Glutamatergic neuron (in vitro differentiated cells): ENCODE measurements around the gene TSPYL6. TPM values are rescaled to one million over a fixed set of nuclear protein-coding genes. Genes with fewer than 3 reads are reported as not detected.

Experiments
- DNase-seq: peaks from one replicate; pipeline ENCODE4 v3.0.0; 2022
- H3K27ac Mint-ChIP-seq: one replicate; pipeline ENCODE4 v1.8.0; 2020; ENCODE audit warnings: mild to moderate bottlenecking, mixed read lengths, inconsistent platforms; ENCODE audit not compliant: unreplicated experiment
- H3K27me3 Mint-ChIP-seq: one replicate; pipeline ENCODE4 v1.8.0; 2020; ENCODE audit warnings: mild to moderate bottlenecking, moderate library complexity, mixed read lengths, inconsistent platforms; ENCODE audit not compliant: unreplicated experiment
- H3K36me3 Mint-ChIP-seq: one replicate; pipeline ENCODE4 v1.8.0; 2020; ENCODE audit warnings: mild to moderate bottlenecking, mixed read lengths, inconsistent platforms; ENCODE audit not compliant: unreplicated experiment
- H3K4me1 Mint-ChIP-seq: one replicate; pipeline ENCODE4 v1.8.0; 2020; ENCODE audit warnings: mild to moderate bottlenecking, low read depth, mixed read lengths, inconsistent platforms; ENCODE audit not compliant: unreplicated experiment
- H3K4me3 Mint-ChIP-seq: one replicate; pipeline ENCODE4 v1.8.0; 2020; ENCODE audit warnings: mild to moderate bottlenecking, mixed read lengths, inconsistent platforms; ENCODE audit not compliant: unreplicated experiment
- H3K9me3 Mint-ChIP-seq: one replicate; pipeline ENCODE4 v1.8.0; 2020; ENCODE audit warnings: mild to moderate bottlenecking, moderate library complexity, mixed read lengths, inconsistent platforms; ENCODE audit not compliant: unreplicated experiment
- total RNA-seq: library from RNA; stranded (reverse); fragmentation: NEBNext Ultra II Directional; extraction: Animal tissue kit (Norgen Biotek cat#: 25700); gene quantifications from one replicate; pipeline ENCODE4 v1.2.1, GENCODE V29; 2021; ENCODE audit not compliant: unreplicated experiment
- TF ChIP-seq, protein P1 (sequence below): fragments of 200-600 bp; sonication (generic); IDR thresholded peaks from one replicate; pipeline ENCODE4 v1.5.0; 2021; ENCODE audit not compliant: partially characterized antibody, unreplicated experiment

The TSPYL6 gene
- total RNA-seq, 1 donor from 2014 or later, result 0.27 TPM

GRCh38 chr2:54249629-54250028, 6.4 kb downstream of the TSPYL6 start:
- no peak for DNase-seq
- Mint-ChIP-seq H3K36me3 (no peaks in the 10 kb centered on the region), H3K27me3 (no peaks in the 10 kb centered on the region), H3K4me3 (no peak overlapping the region), H3K9me3 (no peaks in the 10 kb centered on the region), H3K4me1 (no peaks in the 10 kb centered on the region), H3K27ac (no peak overlapping the region)
- TF ChIP-seq, protein P1, sequence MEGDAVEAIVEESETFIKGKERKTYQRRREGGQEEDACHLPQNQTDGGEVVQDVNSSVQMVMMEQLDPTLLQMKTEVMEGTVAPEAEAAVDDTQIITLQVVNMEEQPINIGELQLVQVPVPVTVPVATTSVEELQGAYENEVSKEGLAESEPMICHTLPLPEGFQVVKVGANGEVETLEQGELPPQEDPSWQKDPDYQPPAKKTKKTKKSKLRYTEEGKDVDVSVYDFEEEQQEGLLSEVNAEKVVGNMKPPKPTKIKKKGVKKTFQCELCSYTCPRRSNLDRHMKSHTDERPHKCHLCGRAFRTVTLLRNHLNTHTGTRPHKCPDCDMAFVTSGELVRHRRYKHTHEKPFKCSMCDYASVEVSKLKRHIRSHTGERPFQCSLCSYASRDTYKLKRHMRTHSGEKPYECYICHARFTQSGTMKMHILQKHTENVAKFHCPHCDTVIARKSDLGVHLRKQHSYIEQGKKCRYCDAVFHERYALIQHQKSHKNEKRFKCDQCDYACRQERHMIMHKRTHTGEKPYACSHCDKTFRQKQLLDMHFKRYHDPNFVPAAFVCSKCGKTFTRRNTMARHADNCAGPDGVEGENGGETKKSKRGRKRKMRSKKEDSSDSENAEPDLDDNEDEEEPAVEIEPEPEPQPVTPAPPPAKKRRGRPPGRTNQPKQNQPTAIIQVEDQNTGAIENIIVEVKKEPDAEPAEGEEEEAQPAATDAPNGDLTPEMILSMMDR, result no peak

DNA sequence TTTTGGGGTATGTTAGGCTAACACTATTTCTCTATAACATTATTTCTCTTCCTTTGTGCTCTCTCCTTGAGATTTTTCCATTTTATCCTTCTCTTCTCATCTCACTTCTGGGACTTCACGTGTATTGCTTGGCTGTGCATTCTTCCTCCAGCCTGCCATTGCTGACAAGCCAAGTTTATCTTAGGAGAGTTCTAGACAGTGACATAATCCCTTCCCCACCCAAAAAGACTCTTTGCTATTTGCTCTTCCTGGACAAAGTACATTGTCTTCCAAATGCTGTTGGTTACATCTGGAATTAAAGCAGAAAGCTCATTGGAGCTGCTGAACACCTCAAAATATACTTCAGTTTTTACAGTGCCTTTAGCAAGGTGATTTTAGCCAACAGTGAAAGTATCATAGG, 8.9 kb downstream of the TSPYL6 start:
- Mint-ChIP-seq H3K4me1 (no peaks in the 10 kb centered on the region), H3K36me3 (no peaks in the 10 kb centered on the region), H3K9me3 (no peaks in the 10 kb centered on the region), H3K27me3 (peaks cover 1% of the 10 kb centered on the region), H3K27ac (no peak overlapping the region), H3K4me3 (no peak overlapping the region)
- no peak for DNase-seq
- TF ChIP-seq, protein P1, result no peak

DNA sequence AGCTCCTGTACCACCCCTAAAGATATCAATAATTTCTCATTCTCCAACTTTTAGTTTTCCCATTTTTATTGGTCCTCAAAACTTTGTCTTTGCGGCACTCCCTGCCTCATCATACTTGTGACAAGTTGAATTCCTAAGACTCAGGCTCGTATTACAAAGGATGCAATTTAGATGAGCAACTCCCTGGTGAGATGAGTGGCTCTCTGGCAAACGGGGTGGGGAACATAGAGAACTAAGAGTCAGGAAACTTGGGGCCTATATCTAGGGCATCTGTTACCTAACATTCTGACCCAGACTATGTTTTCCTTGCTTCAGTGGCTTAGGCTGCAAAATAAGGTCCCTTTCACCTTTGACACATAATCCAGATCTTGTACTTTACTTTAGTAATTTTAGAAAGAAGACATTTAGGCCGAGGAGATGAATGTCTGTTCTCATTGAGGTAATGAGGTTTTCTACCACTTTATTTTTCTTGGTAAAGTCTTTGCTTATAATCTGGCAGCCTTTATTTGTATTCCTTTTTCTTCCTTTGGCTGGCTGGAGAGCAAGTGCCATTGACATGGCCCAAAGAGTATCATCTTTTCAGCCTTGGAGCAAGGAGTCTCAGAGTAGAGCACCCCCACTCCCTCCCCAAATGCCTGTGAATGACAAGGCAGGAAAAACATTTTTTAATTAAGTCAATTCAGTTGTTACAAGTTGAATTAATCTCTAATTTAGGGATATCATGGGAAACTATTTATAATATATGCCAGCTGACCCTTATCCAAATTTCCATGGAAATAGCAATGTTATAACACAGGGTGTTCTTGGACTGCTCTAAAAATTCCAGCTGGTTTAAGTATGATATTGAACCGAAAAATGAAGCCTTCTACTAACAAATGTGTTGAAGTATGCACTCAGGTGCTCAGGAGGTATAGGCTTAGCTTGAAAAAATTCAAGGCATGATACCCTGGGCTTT, 15.2 kb downstream of the TSPYL6 start:
- Mint-ChIP-seq H3K9me3 (no peaks in the 10 kb centered on the region), H3K4me3 (no peak overlapping the region), H3K4me1 (peaks cover 4% of the 10 kb centered on the region), H3K36me3 (peaks cover 9% of the 10 kb centered on the region), H3K27me3 (peaks cover 1% of the 10 kb centered on the region), H3K27ac (no peak overlapping the region)
- no peak for DNase-seq
- TF ChIP-seq, protein P1, result no peak

DNA sequence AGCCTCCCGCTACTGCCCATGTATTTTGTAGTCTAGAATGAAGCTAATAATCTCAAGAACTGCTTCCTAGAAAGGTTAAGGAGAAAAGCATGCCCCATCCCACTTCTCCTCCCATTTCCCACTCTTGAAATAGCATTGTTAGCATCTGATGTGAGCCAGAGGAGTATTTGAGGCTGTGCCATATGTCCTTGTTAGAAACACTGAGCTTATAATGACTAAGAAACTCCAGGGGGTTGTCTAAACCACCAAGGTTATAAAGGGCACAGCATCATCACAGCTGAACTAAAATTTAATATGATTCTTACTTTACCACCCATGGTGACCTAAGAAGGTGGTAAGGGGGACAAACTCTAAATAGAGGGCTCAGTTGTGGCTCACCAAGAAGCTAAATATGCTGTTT, 16.6 kb downstream of the TSPYL6 start:
- Mint-ChIP-seq H3K27ac (no peak overlapping the region), H3K4me3 (no peak overlapping the region), H3K4me1 (peaks cover 4% of the 10 kb centered on the region), H3K27me3 (peaks cover 1% of the 10 kb centered on the region), H3K9me3 (no peaks in the 10 kb centered on the region), H3K36me3 (peaks cover 9% of the 10 kb centered on the region)
- DNase-seq, result no peak
- TF ChIP-seq, protein P1, result no peak

GRCh38 chr2:54237428-54237827, 18.6 kb downstream of the TSPYL6 start:
- no peaks in the 10 kb centered on the region for H3K27me3 Mint-ChIP-seq
- no peak for DNase-seq
- H3K4me1 Mint-ChIP-seq, result peaks cover 4% of the 10 kb centered on the region
- TF ChIP-seq, protein P1, result no peak
- H3K27ac Mint-ChIP-seq, result no peak overlapping the region
- H3K4me3 Mint-ChIP-seq, result no peak overlapping the region
- no peaks in the 10 kb centered on the region for H3K9me3 Mint-ChIP-seq
- peaks cover 12% of the 10 kb centered on the region for H3K36me3 Mint-ChIP-seq
